Activated T-cell treated with anti-CD3 and anti-CD28 coated beads for 4 hours (primary cell): Measurements from ENCODE around the gene PCSK1N.

Source experiments
- DNase-seq: peaks from one replicate; pipeline ENCODE4 v3.0.0-alpha.2; 2020

Gene PCSK1N

DNA sequence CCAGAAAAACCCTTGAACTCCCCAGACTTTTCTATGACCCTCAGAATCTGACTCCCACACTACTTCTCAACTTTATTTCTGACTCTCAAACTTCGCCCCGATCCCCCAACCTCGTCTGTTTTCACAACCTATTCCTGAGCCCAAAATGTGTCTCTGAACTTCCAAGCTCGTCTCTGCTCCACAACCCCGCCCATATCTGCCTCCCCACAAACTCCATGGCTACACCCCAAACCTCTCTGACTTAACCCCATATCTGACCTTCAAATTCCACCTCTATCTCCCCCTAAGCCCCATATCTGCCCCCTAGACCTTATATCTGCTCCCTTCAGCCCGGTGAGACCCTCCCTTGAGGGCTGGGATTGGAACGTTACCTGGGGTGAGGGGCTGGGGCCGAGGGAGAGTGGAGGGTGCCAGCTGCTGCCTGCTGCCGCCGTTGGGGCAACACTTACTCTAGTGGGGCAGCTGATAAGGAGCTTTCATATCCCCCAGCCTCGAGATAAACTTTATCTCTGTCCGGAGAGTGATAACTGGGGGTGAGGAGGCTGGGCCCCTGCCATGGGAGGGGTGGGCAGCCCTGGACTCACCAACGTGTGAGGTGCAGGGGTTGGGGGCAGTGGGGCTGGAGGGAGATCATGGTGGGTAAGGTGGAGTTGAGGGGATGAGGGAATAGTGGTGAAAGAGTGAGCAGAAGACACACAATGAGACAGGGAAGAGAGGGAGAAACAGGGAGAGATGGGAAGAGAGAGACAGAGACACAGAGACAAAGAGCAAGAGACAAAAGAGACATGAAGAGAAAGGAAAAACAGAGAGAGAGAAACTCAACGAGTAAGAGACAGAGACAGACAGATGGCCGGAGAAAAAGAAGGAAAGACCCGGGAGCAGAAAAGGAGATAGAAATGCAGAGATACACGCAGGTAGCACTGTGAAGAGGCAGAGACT is 47.6 kb downstream of the PCSK1N start:
- DNase-seq: no peak

DNA sequence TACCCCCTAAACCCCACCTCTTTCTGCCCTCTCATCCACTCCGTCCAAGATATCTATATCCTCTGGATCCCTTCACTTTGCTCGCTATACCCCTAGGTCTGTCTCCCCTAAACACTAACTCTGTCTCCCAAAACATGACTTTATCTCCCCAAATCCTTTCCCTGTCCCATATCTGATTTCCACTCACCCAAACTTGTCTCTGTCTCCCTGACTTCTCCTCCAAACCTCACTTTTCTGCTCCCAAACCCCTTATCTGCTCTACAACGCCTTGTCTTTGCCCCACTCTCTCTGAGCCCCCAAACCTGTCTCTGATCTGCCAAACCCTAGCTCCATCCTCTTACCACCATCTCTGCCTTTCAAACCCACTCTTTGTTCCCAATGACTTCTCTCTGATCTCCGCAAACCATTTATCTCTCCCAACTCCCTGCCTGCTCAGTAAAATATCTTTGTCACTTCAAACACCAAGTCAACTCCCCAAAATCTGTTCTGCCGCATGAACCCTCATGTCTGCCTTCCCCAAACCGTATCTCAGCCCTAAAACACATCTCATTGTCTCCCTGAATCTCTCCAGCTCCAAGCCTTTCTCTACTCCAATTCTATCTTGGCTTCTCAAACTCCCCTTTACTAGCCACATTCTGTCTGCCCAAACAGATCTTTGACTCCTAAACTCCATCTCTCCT is 48.4 kb downstream of the PCSK1N start:
- DNase-seq: no peak

DNA sequence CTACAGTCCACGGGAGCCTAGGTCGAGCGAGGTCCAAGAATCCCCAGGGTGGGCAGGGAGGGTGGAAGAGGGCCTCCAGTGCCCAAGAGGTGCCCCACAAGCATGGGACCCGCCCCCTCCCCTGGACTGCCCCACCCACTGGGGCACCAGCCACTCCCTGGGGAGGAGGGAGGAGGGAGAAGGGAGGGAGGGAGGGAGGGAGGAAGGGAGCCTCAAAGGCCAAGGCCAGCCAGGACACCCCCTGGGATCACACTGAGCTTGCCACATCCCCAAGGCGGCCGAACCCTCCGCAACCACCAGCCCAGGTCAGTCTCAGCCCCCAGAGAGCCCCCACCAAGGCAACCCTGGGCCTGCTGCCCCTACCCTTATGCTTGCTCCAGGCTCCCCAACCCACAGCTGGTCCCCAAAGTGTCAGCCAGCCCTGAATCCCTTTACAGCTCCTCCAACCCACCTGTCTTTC is 49.0 kb downstream of the PCSK1N start, which contains the start of gene GATA1:
GATA1 (plus strand) TSS at position 250 of the 460 bp plus-strand sequence. CDS start 4,520 bp downstream, outside the sequence.
- DNase-seq: no peak

DNA sequence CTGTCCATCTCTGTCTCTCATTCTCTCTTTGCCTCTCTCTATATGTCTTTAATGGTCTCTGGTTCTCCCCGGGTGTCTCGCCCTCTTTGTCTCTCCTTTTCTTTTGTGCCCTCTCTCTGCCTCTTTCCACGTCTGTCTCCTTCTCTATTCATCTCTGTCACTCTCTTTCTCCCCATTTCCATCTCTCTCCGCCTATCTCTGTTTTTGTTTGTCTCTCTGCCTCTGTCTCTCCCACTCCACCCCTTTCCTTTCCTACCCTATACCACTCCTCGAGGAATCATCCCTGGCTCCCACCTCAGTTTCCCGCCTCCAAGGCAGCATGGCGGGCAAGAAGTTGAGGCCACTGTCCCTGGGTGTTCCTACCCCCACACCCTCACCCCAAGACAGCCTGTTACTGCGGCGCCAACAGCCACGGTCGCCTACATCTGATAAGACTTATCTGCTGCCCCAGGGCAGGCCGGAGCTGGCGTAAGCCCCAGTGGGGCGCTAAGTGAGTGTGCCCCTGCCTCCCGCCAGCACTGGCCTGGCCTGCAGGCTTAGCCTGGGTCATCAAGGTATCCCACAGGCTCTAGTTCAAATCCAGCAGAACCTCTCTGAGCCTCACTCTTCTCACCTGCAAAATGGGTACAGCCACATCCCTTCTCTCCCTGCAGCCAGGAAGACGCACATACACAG is 49.7 kb downstream of the PCSK1N start:
- DNase-seq: no peak

- DNase-seq: no peak
Observed at GRCh38 chrX:48785186-48785539, 50.2 kb downstream of the PCSK1N start.

DNA sequence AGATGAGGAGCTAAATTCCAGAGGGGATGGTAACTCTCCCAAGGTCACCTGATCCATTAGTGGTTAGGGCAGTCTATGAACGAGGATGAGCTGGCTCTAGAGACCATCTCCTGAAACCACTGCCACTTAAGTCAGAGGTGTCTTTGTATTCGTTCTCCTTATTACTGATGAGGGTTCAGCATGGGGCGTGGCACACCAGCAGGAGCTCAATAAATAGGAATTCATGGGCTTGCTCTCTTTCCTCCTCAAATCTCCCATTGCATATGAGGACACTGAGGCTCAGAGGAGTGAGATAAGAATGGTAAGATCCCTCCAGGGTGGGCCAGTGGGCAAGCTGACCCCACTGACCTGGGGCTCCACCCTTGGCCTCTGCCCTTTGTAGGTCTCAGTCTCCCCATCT is 50.7 kb downstream of the PCSK1N start:
- no peak for DNase-seq

GRCh38 chrX:48782795-48783194 is 52.6 kb downstream of the PCSK1N start:
- DNase-seq: no peak

- no peak for DNase-seq
Observed at GRCh38 chrX:48782216-48782615, 53.2 kb downstream of the PCSK1N start.

GRCh38 chrX:48781705-48782104 is 53.7 kb downstream of the PCSK1N start:
- DNase-seq: no peak
